ENCODE data around the gene TSSK3.

DNA sequence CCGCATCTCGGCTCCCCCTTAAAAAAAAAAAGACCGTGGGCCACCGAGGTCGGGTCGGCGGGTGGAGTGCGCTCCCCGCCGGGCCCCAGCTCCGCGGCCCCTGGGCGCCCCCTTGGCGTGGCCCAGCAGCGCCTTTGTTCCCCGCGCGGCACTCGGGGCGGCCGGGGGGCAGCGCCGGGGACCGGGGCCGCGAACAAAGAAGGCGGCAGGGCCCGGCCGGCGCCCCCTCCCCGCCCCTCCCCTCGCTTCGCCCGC is 26.9 kb upstream of the TSSK3 start:
- TF ChIP-seq TAF1 (IDR thresholded peaks at IDR 0.05; ENCODE audit: borderline replicate concordance, insufficient read depth, low read length), result no peak
- TF ChIP-seq, protein P1, sequence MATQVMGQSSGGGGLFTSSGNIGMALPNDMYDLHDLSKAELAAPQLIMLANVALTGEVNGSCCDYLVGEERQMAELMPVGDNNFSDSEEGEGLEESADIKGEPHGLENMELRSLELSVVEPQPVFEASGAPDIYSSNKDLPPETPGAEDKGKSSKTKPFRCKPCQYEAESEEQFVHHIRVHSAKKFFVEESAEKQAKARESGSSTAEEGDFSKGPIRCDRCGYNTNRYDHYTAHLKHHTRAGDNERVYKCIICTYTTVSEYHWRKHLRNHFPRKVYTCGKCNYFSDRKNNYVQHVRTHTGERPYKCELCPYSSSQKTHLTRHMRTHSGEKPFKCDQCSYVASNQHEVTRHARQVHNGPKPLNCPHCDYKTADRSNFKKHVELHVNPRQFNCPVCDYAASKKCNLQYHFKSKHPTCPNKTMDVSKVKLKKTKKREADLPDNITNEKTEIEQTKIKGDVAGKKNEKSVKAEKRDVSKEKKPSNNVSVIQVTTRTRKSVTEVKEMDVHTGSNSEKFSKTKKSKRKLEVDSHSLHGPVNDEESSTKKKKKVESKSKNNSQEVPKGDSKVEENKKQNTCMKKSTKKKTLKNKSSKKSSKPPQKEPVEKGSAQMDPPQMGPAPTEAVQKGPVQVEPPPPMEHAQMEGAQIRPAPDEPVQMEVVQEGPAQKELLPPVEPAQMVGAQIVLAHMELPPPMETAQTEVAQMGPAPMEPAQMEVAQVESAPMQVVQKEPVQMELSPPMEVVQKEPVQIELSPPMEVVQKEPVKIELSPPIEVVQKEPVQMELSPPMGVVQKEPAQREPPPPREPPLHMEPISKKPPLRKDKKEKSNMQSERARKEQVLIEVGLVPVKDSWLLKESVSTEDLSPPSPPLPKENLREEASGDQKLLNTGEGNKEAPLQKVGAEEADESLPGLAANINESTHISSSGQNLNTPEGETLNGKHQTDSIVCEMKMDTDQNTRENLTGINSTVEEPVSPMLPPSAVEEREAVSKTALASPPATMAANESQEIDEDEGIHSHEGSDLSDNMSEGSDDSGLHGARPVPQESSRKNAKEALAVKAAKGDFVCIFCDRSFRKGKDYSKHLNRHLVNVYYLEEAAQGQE (IDR thresholded peaks at IDR 0.05; ENCODE audit: insufficient read depth in 1 of 2, low read depth in 2 of 2, low read length in 2 of 2), result no peak
- no peak for TF ChIP-seq POLR2AphosphoS5 (IDR thresholded peaks at IDR 0.05; ENCODE audit: low read depth, low read length)

All from PFSK-1 (cell line).